HG02678 (cell line): ENCODE results near the gene EPS15.

Experiments
- ATAC-seq: cut with Tn5 transposase; IDR thresholded peaks from one replicate; pipeline ENCODE4 v1.9.1; 2021; ENCODE audit warnings: mild to moderate bottlenecking, moderate library complexity; ENCODE audit not compliant: unreplicated experiment

Gene EPS15

GRCh38 chr1:51322417-51323101, 196.5 kb downstream of the EPS15 start:
- ATAC-seq = no peak

GRCh38 chr1:51321924-51322280, 197.2 kb downstream of the EPS15 start:
- ATAC-seq = no peak

GRCh38 chr1:51320967-51321923, 197.8 kb downstream of the EPS15 start:
- no peak for ATAC-seq

GRCh38 chr1:51317798-51318197, 201.3 kb downstream of the EPS15 start:
- ATAC-seq = no peak

- ATAC-seq = no peak
Measured at GRCh38 chr1:51316846-51317120, 202.3 kb downstream of the EPS15 start.

- ATAC-seq = no peak
Measured at GRCh38 chr1:51316113-51316845, 202.8 kb downstream of the EPS15 start.

GRCh38 chr1:51314974-51315373, 204.1 kb downstream of the EPS15 start:
- ATAC-seq = no peak

GRCh38 chr1:51313961-51314777, 204.9 kb downstream of the EPS15 start:
- ATAC-seq = no peak

GRCh38 chr1:51313268-51313852, 205.7 kb downstream of the EPS15 start:
- no peak for ATAC-seq

GRCh38 chr1:51312718-51313117, 206.3 kb downstream of the EPS15 start:
- no peak for ATAC-seq

GRCh38 chr1:51311826-51312225, 207.2 kb downstream of the EPS15 start:
- no peak for ATAC-seq

- no peak for ATAC-seq
Measured at GRCh38 chr1:51310871-51311613, 208.0 kb downstream of the EPS15 start.

- no peak for ATAC-seq
Measured at GRCh38 chr1:51309291-51309690, 209.8 kb downstream of the EPS15 start.

GRCh38 chr1:51308636-51309035, 210.4 kb downstream of the EPS15 start:
- no peak for ATAC-seq

- ATAC-seq = no peak
Measured at GRCh38 chr1:51306950-51307349, 212.1 kb downstream of the EPS15 start.

GRCh38 chr1:51305371-51305823, 213.7 kb downstream of the EPS15 start:
- no peak for ATAC-seq

- no peak for ATAC-seq
Measured at GRCh38 chr1:51304360-51304759, 214.7 kb downstream of the EPS15 start.
